OCI-LY1 (cell line): ENCODE results near the gene PTGS1.

Source experiments
- H2AFZ ChIP-seq: fragments of 200-600 bp; sonication (generic), shearing (Covaris generic); 2 replicates; pipeline ENCODE4 v1.6.0; 2014; ENCODE audit warnings: antibody characterized with exemption, mild to moderate bottlenecking, low read length
- H3F3A ChIP-seq: fragments of 200-600 bp; sonication (generic), shearing (Covaris generic); 2 replicates; pipeline ENCODE4 v1.6.0; 2014; ENCODE audit warnings: mild to moderate bottlenecking, antibody characterized with exemption, low read length, moderate library complexity; ENCODE audit not compliant: insufficient read depth
- H3K27ac ChIP-seq: fragments of 200-600 bp; sonication (generic); 2 replicates; pipeline ENCODE4 v1.5.1; 2014; ENCODE audit warnings: low read length, mixed run types, mild to moderate bottlenecking, low read depth; ENCODE audit not compliant: poor library complexity, severe bottlenecking
- H3K27me3 ChIP-seq: fragments of 200-600 bp; sonication (generic); 2 replicates; pipeline ENCODE4 v1.6.0; 2014; ENCODE audit warnings: antibody characterized with exemption, mild to moderate bottlenecking, low read length, moderate library complexity; ENCODE audit not compliant: insufficient read depth
- H3K36me3 ChIP-seq: fragments of 200-600 bp; sonication (generic); 2 replicates; pipeline ENCODE4 v1.6.1; 2014; ENCODE audit warnings: mild to moderate bottlenecking, antibody characterized with exemption, low read length, moderate library complexity, mixed read lengths; ENCODE audit not compliant: insufficient read depth
- H3K4me1 ChIP-seq: fragments of 200-600 bp; sonication (generic); 2 replicates; pipeline ENCODE4 v1.5.1; 2014; ENCODE audit warnings: mild to moderate bottlenecking, low read length, moderate library complexity; ENCODE audit not compliant: insufficient read depth, severe bottlenecking
- H3K4me2 ChIP-seq: fragments of 200-600 bp; sonication (generic), shearing (Covaris generic); 2 replicates; pipeline ENCODE4 v1.6.1; 2014; ENCODE audit warnings: low read length
- H3K4me3 ChIP-seq: fragments of 200-600 bp; sonication (generic); 2 replicates; pipeline ENCODE4 v1.5.1; 2014; ENCODE audit warnings: low read length, low read depth, mild to moderate bottlenecking, mixed read lengths; ENCODE audit not compliant: poor library complexity, severe bottlenecking
- H3K79me2 ChIP-seq: fragments of 200-600 bp; shearing (Covaris generic); 2 replicates; pipeline ENCODE4 v1.6.1; 2016; ENCODE audit warnings: mixed run types, low read length, mixed read lengths; ENCODE audit not compliant: insufficient read depth
- H3K9ac ChIP-seq: fragments of 200-600 bp; sonication (generic), shearing (Covaris generic); 2 replicates; pipeline ENCODE4 v1.6.1; 2014; ENCODE audit warnings: mild to moderate bottlenecking, low read length, mixed read lengths
- H3K9me2 ChIP-seq: fragments of 200-600 bp; sonication (generic), shearing (Covaris generic); 2 replicates; pipeline ENCODE4 v1.6.1; 2014; ENCODE audit warnings: low read depth, mild to moderate bottlenecking, low read length, mixed read lengths
- H3K9me3 ChIP-seq: fragments of 200-600 bp; shearing (Covaris generic); 2 replicates; pipeline ENCODE4 v1.6.1; 2014; ENCODE audit warnings: low read length, mixed read lengths
- H4K20me1 ChIP-seq: fragments of 200-600 bp; sonication (generic), shearing (Covaris generic); 2 replicates; pipeline ENCODE4 v1.6.0; 2016; ENCODE audit warnings: mild to moderate bottlenecking, low read length; ENCODE audit not compliant: insufficient read depth
- EZH2 ChIP-seq: fragments of 200-600 bp; sonication (generic), shearing (Covaris generic); IDR thresholded peaks from 2 replicates; pipeline ENCODE4 v1.8.0; 2017; ENCODE audit warnings: borderline replicate concordance, mixed run types, mild to moderate bottlenecking, antibody characterized with exemption, low read length, moderate library complexity, mixed read lengths
- TF ChIP-seq, protein P1 (sequence below): fragments of 200-600 bp; sonication (generic), shearing (Covaris generic); IDR thresholded peaks from 2 replicates; pipeline ENCODE4 v1.5.1; 2017; ENCODE audit warnings: mild to moderate bottlenecking, antibody characterized with exemption, low read length, moderate library complexity, mixed read lengths

Gene PTGS1

DNA sequence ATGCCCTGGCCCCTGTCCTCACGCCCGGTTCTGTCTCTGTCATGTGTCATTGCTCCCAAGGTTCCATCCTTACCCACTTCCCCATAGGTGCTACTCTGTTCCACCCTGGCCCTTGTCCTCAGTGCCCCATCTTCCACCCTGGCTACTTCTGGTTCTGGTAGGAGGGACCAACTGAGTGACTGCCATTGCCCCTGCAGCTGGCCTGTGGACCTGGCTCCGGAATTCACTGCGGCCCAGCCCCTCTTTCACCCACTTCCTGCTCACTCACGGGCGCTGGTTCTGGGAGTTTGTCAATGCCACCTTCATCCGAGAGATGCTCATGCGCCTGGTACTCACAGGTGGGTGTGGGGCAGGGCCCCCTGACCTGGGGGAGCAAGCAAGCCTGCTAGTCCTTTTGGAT, 7.4 kb downstream of the PTGS1 start:
- Histone ChIP-seq H3K27ac (no peak overlapping the region), H3F3A (no peaks in the 10 kb centered on the region), H3K79me2 (no peaks in the 10 kb centered on the region), H4K20me1 (no peaks in the 10 kb centered on the region), H3K4me2 (no peak overlapping the region), H3K4me1 (no peaks in the 10 kb centered on the region), H3K27me3 (peaks cover 6% of the 10 kb centered on the region), H2AFZ (no peak overlapping the region), H3K4me3 (no peak overlapping the region), H3K9me2 (no peaks in the 10 kb centered on the region), H3K36me3 (no peaks in the 10 kb centered on the region), H3K9me3 (peaks cover 9% of the 10 kb centered on the region), H3K9ac (no peak overlapping the region)
- TF ChIP-seq, protein P1, sequence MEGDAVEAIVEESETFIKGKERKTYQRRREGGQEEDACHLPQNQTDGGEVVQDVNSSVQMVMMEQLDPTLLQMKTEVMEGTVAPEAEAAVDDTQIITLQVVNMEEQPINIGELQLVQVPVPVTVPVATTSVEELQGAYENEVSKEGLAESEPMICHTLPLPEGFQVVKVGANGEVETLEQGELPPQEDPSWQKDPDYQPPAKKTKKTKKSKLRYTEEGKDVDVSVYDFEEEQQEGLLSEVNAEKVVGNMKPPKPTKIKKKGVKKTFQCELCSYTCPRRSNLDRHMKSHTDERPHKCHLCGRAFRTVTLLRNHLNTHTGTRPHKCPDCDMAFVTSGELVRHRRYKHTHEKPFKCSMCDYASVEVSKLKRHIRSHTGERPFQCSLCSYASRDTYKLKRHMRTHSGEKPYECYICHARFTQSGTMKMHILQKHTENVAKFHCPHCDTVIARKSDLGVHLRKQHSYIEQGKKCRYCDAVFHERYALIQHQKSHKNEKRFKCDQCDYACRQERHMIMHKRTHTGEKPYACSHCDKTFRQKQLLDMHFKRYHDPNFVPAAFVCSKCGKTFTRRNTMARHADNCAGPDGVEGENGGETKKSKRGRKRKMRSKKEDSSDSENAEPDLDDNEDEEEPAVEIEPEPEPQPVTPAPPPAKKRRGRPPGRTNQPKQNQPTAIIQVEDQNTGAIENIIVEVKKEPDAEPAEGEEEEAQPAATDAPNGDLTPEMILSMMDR = no peak
- no peak for TF ChIP-seq EZH2

DNA sequence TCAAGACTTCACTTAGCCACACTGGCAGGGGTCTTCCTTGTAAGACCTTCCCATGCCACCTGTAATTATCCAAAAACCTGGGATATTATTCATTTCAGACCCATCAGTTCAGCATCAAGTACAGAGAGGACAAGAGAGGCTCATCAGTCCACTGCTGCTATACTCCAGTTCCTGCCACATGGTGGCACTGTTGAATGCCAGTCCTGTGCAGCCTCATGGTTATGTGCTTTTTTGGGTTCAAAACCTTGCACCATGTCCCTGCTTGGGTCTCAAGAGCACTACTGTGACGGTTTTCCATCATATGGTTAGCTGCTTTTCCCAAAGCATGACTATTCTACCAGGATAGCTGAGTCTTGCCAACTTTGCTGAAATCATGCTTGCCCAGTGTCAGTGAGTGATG, 8.5 kb downstream of the PTGS1 start:
- no peaks in the 10 kb centered on the region for H3K36me3 ChIP-seq
- peaks cover 6% of the 10 kb centered on the region for H3K27me3 ChIP-seq
- H3K27ac ChIP-seq = no peak overlapping the region
- no peak for TF ChIP-seq EZH2
- TF ChIP-seq, protein P1 = peak; percentile 64; the same call in 1 of the 2 replicates
- no peaks in the 10 kb centered on the region for H3K79me2 ChIP-seq
- no peak overlapping the region for H2AFZ ChIP-seq
- no peak overlapping the region for H3K4me2 ChIP-seq
- no peak overlapping the region for H3K4me3 ChIP-seq
- no peak overlapping the region for H3K9ac ChIP-seq
- H3K9me2 ChIP-seq = no peaks in the 10 kb centered on the region
- no peaks in the 10 kb centered on the region for H4K20me1 ChIP-seq
- H3F3A ChIP-seq = no peaks in the 10 kb centered on the region
- no peaks in the 10 kb centered on the region for H3K4me1 ChIP-seq
- H3K9me3 ChIP-seq = peaks cover 9% of the 10 kb centered on the region

GRCh38 chr9:122380293-122380692, 9.5 kb downstream of the PTGS1 start:
- Histone ChIP-seq H3K9me3 (peaks cover 9% of the 10 kb centered on the region), H3K36me3 (no peaks in the 10 kb centered on the region), H3K27me3 (peaks cover 6% of the 10 kb centered on the region), H3K9ac (no peak overlapping the region), H4K20me1 (no peaks in the 10 kb centered on the region), H2AFZ (no peak overlapping the region), H3K27ac (no peak overlapping the region), H3F3A (no peaks in the 10 kb centered on the region), H3K4me2 (no peak overlapping the region), H3K9me2 (no peaks in the 10 kb centered on the region), H3K4me1 (no peaks in the 10 kb centered on the region), H3K4me3 (no peak overlapping the region), H3K79me2 (no peaks in the 10 kb centered on the region)
- TF ChIP-seq, protein P1 = no peak
- no peak for TF ChIP-seq EZH2
